Stomach (tissue), 4 donors: Measurements from ENCODE around the gene SARS2.

Experiments used
- CTCF ChIP-seq, 7 experiments: fragments of 450-650 bp in 4 of 7; fragments of 200-600 bp in 3 of 7; sonication (generic) in 3 of 7; IDR thresholded peaks; one replicate each; pipeline ENCODE4 v1.5.1; 2016 to 2019; ENCODE audit warnings: antibody characterized with exemption in 7 of 7, control low read depth in 2 of 7, mild to moderate bottlenecking in 1 of 7
- POLR2A ChIP-seq, 4 donors: fragments of 450-650 bp; IDR thresholded peaks; one replicate each; pipeline ENCODE4 v1.6.1; 2016; ENCODE audit warnings: antibody characterized with exemption in 4 of 4, control low read depth in 2 of 4, mild to moderate bottlenecking in 1 of 4, moderate library complexity in 1 of 4
- POLR2AphosphoS5 ChIP-seq, 3 donors: sonication (generic); formaldehyde crosslinking; IDR thresholded peaks; one replicate each; pipeline ENCODE4 v1.6.1; 2016; ENCODE audit warnings: antibody characterized with exemption in 3 of 3

- no peak for TF ChIP-seq POLR2AphosphoS5 (IDR thresholded peaks at IDR 0.05)
- no peak for TF ChIP-seq CTCF (IDR thresholded peaks at IDR 0.05)
- no peak for TF ChIP-seq POLR2A (IDR thresholded peaks at IDR 0.05)
These were observed 15.9 kb upstream of the SARS2 start for GRCh38 chr19:38946229-38947010.
